Osteoblast (primary cell): ENCODE results near the gene BICRA. TPM values are rescaled to one million over a fixed set of nuclear protein-coding genes. Genes with fewer than 3 reads are reported as not detected.

Experiments
- DNase-seq: peaks from one replicate; pipeline ENCODE4 v3.0.0; 2011; ENCODE audit warnings: low spot score, mixed read lengths; ENCODE audit not compliant: insufficient read length; ENCODE audit errors: missing footprints
- H2AFZ ChIP-seq: 2 replicates; pipeline ENCODE4 v1.6.0; 2011; ENCODE audit warnings: mild to moderate bottlenecking, low read length
- H3K27ac ChIP-seq: 2 replicates; pipeline ENCODE4 v1.5.1; 2011; ENCODE audit warnings: mild to moderate bottlenecking, low read depth, low read length, moderate library complexity
- H3K27me3 ChIP-seq: 2 replicates; pipeline ENCODE4 v1.6.0; 2012; ENCODE audit warnings: mild to moderate bottlenecking, control low read depth, inconsistent platforms, low read length, moderate library complexity; ENCODE audit not compliant: insufficient read depth
- H3K36me3 ChIP-seq: 2 replicates; pipeline ENCODE4 v1.5.1; 2011; ENCODE audit warnings: mild to moderate bottlenecking, low read length, control low read depth, moderate library complexity; ENCODE audit not compliant: insufficient read depth
- H3K4me1 ChIP-seq: 2 replicates; pipeline ENCODE4 v1.5.1; 2011; ENCODE audit warnings: mild to moderate bottlenecking, low read length, control low read depth, moderate library complexity; ENCODE audit not compliant: insufficient read depth
- H3K4me2 ChIP-seq: 2 replicates; pipeline ENCODE4 v1.6.0; 2011; ENCODE audit warnings: mild to moderate bottlenecking, low read length; ENCODE audit not compliant: insufficient read depth
- H3K4me3 ChIP-seq: fragments of 200-600 bp; sonication (generic); 3 replicates; pipeline ENCODE4 v1.5.1; 2012; ENCODE audit warnings: mild to moderate bottlenecking, low read length, inconsistent platforms; ENCODE audit not compliant: insufficient read depth
- H3K79me2 ChIP-seq: 2 replicates; pipeline ENCODE4 v1.6.0; 2012; ENCODE audit warnings: mild to moderate bottlenecking, low read length, control low read depth, inconsistent platforms; ENCODE audit not compliant: insufficient read depth
- H3K9me3 ChIP-seq: 2 replicates; pipeline ENCODE4 v1.5.1; 2011; ENCODE audit warnings: low read depth, low read length, control low read depth
- H4K20me1 ChIP-seq: 2 replicates; pipeline ENCODE4 v1.6.0; 2012; ENCODE audit warnings: mild to moderate bottlenecking, low read length, control low read depth; ENCODE audit not compliant: insufficient read depth
- total RNA-seq: library from RNA; depleted of rRNA; stranded (reverse); fragments of >200 nt; gene quantifications from 2 replicates; pipeline ENCODE4 v1.2.3, GENCODE V29; 2012
- TF ChIP-seq, protein P1 (sequence below): IDR thresholded peaks from 2 replicates; pipeline ENCODE4 v1.5.1; 2011; ENCODE audit warnings: mild to moderate bottlenecking, low read depth, low read length, moderate library complexity; ENCODE audit errors: extremely low read depth

The BICRA gene
- total RNA-seq, 1 donor = 4.7 TPM

GRCh38 chr19:47610902-47611301 lies 2.0 kb downstream of the BICRA start:
- DNase-seq = no peak
- no peaks in the 10 kb centered on the region for H3K9me3 ChIP-seq
- H4K20me1 ChIP-seq = peaks cover 51% of the 10 kb centered on the region
- peaks cover 79% of the 10 kb centered on the region for H3K79me2 ChIP-seq
- TF ChIP-seq, protein P1, sequence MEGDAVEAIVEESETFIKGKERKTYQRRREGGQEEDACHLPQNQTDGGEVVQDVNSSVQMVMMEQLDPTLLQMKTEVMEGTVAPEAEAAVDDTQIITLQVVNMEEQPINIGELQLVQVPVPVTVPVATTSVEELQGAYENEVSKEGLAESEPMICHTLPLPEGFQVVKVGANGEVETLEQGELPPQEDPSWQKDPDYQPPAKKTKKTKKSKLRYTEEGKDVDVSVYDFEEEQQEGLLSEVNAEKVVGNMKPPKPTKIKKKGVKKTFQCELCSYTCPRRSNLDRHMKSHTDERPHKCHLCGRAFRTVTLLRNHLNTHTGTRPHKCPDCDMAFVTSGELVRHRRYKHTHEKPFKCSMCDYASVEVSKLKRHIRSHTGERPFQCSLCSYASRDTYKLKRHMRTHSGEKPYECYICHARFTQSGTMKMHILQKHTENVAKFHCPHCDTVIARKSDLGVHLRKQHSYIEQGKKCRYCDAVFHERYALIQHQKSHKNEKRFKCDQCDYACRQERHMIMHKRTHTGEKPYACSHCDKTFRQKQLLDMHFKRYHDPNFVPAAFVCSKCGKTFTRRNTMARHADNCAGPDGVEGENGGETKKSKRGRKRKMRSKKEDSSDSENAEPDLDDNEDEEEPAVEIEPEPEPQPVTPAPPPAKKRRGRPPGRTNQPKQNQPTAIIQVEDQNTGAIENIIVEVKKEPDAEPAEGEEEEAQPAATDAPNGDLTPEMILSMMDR = no peak
- no peaks in the 10 kb centered on the region for H3K27me3 ChIP-seq
- peak overlapping the region; percentile 99 for H3K4me3 ChIP-seq
- peaks cover 19% of the 10 kb centered on the region for H3K4me1 ChIP-seq
- H3K4me2 ChIP-seq = peak overlapping the region; percentile 79
- H3K27ac ChIP-seq = peak overlapping the region; percentile 69
- peaks cover 4% of the 10 kb centered on the region for H3K36me3 ChIP-seq
- H2AFZ ChIP-seq = no peak overlapping the region

DNA sequence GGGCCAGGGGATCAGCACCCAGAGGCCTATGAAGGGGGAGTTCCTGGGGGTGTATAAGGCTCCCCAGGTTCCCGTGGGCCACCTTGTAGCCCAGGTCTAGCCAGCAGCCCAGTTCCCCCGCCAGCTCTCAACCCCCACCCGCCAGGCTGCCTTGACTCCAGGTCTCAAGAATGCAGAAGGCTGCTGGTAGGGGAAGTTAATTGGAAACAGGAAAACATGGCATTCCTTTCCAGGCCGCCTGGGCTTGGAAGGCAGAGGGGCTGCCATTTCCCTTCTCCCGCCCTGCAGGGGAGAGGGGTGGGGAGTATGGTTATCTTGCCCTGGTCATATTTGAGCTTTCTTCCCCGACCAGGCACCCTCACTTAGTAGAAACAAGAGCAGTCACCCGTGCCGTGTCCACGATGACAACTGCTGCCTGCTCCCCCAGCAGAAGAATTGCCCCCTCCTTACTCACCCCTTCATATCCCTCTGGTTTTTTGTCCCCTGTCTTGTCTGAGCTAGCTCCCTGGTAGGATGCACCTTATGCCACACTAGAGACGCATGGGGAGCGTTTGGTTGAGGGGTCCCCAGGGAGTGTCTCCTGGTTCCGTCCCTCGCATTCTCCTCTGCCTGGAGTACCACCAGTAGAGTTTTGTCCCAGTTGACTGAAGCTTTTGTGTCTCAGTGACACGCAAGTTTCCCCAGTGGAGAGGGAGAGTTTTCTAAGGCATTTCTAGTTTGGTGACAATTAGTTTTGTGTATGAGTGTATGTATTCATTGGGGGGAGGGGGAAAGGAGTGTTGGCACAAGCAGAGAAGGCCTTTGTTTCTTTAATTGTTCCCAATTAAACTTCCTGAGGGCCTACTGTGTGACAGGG lies 4.5 kb downstream of the BICRA start:
- Histone ChIP-seq H3K79me2 (peaks cover 94% of the 10 kb centered on the region), H3K27ac (peak overlapping the region; percentile 71), H3K4me3 (no peak overlapping the region), H3K4me2 (peak overlapping the region; percentile 30), H4K20me1 (peaks cover 61% of the 10 kb centered on the region), H3K27me3 (no peaks in the 10 kb centered on the region), H3K36me3 (peaks cover 4% of the 10 kb centered on the region), H3K4me1 (peaks cover 19% of the 10 kb centered on the region), H3K9me3 (no peaks in the 10 kb centered on the region), H2AFZ (no peak overlapping the region)
- DNase-seq = peak; percentile 94
- TF ChIP-seq, protein P1 = no peak

DNA sequence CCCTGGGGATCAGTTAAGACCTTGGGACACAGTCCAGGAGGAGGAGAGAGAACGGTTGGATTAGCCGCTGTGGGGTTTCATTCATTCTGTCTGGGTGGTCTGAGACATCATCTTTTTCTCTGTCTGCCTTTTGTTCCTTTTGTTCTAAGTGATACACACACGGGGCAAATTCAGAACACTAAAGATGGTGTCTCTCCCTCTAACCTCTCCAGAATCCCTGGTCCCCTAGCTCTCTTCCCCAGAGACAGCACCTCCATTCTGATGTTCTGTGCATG lies 5.0 kb downstream of the BICRA start:
- H3K79me2 ChIP-seq = peaks cover 98% of the 10 kb centered on the region
- H4K20me1 ChIP-seq = peaks cover 66% of the 10 kb centered on the region
- TF ChIP-seq, protein P1 = no peak
- H3K4me2 ChIP-seq = no peak overlapping the region
- no peak overlapping the region for H3K27ac ChIP-seq
- DNase-seq = peak; percentile 66
- H3K27me3 ChIP-seq = no peaks in the 10 kb centered on the region
- no peak overlapping the region for H2AFZ ChIP-seq
- peaks cover 4% of the 10 kb centered on the region for H3K36me3 ChIP-seq
- H3K4me1 ChIP-seq = peaks cover 19% of the 10 kb centered on the region
- no peaks in the 10 kb centered on the region for H3K9me3 ChIP-seq
- H3K4me3 ChIP-seq = no peak overlapping the region

GRCh38 chr19:47614559-47614958 lies 5.6 kb downstream of the BICRA start:
- H3K27ac ChIP-seq = no peak overlapping the region
- H4K20me1 ChIP-seq = peaks cover 66% of the 10 kb centered on the region
- peaks cover 19% of the 10 kb centered on the region for H3K4me1 ChIP-seq
- H3K27me3 ChIP-seq = no peaks in the 10 kb centered on the region
- peaks cover 98% of the 10 kb centered on the region for H3K79me2 ChIP-seq
- H3K9me3 ChIP-seq = no peaks in the 10 kb centered on the region
- peaks cover 4% of the 10 kb centered on the region for H3K36me3 ChIP-seq
- TF ChIP-seq, protein P1 = no peak
- no peak overlapping the region for H2AFZ ChIP-seq
- no peak overlapping the region for H3K4me3 ChIP-seq
- DNase-seq = peak; percentile 30
- H3K4me2 ChIP-seq = no peak overlapping the region
